PFSK-1 (cell line): ENCODE data around the gene RSPH6A.

Experiments used
- POLR2AphosphoS5 ChIP-seq: IDR thresholded peaks from 2 replicates; pipeline ENCODE4 v1.6.1; 2012; ENCODE audit warnings: low read depth, mild to moderate bottlenecking, control low read depth, low read length, moderate library complexity
- SIN3A ChIP-seq: IDR thresholded peaks from 2 replicates; pipeline ENCODE4 v1.6.1; 2012; ENCODE audit warnings: mild to moderate bottlenecking, low read length, moderate library complexity, borderline replicate concordance; ENCODE audit not compliant: insufficient read depth
- TAF1 ChIP-seq: IDR thresholded peaks from 2 replicates; pipeline ENCODE4 v1.6.1; 2012; ENCODE audit warnings: low read length, control low read depth, borderline replicate concordance; ENCODE audit not compliant: insufficient read depth

GRCh38 chr19:45821570-45821969, 6.5 kb upstream of the RSPH6A start:
- TF ChIP-seq SIN3A (no peak), POLR2AphosphoS5 (no peak), TAF1 (no peak)
